Suprapubic skin (tissue), 4 donors: ENCODE measurements around the gene RNF13. TPM values are rescaled to one million over a fixed set of nuclear protein-coding genes. Genes with fewer than 3 reads are reported as not detected.

Source experiments
- DNase-seq, 2 donors: peaks; one replicate each; pipeline ENCODE4 v3.0.0-alpha.2; 2019; ENCODE audit warnings: low spot score in 2 of 2
- H3K27ac ChIP-seq: fragments of 200-600 bp; sonication (generic); one replicate; pipeline ENCODE4 v1.5.1; 2019
- H3K27me3 ChIP-seq: fragments of 200-600 bp; sonication (generic); one replicate; pipeline ENCODE4 v1.5.1; 2019
- H3K36me3 ChIP-seq: fragments of 200-600 bp; sonication (generic); one replicate; pipeline ENCODE4 v1.5.1; 2019
- H3K4me1 ChIP-seq: fragments of 200-600 bp; sonication (generic); one replicate; pipeline ENCODE4 v1.5.1; 2019
- H3K4me3 ChIP-seq: fragments of 200-600 bp; sonication (generic); one replicate; pipeline ENCODE4 v1.5.1; 2019; ENCODE audit warnings: mild to moderate bottlenecking
- H3K9me3 ChIP-seq: fragments of 200-600 bp; sonication (generic); one replicate; pipeline ENCODE4 v1.5.1; 2019
- CTCF ChIP-seq, 2 donors: fragments of 200-600 bp in 1 of 2; fragments of 450-650 bp in 1 of 2; sonication (generic) in 1 of 2; IDR thresholded peaks; one replicate each; pipeline ENCODE4 v1.5.1; 2016 to 2019; ENCODE audit warnings: antibody characterized with exemption in 2 of 2, mild to moderate bottlenecking in 1 of 2, moderate library complexity in 1 of 2
- EP300 ChIP-seq: sonication (generic); formaldehyde crosslinking; IDR thresholded peaks from one replicate; pipeline ENCODE4 v1.6.1; 2017; ENCODE audit warnings: antibody characterized with exemption
- POLR2A ChIP-seq, 2 donors: fragments of 450-650 bp; IDR thresholded peaks; one replicate each; pipeline ENCODE4 v1.6.1; 2017; ENCODE audit warnings: antibody characterized with exemption in 2 of 2, mild to moderate bottlenecking in 2 of 2, moderate library complexity in 2 of 2
- POLR2AphosphoS5 ChIP-seq, 3 donors: sonication (generic); formaldehyde crosslinking; IDR thresholded peaks; one replicate each; pipeline ENCODE4 v1.6.1; 2017; ENCODE audit warnings: antibody characterized with exemption in 3 of 3
- WGBS: methylation state at CpG from one replicate; pipeline ENCODE4 v1.1.5; 2018; 5-methylcytosine and 5-hydroxymethylcytosine counted together
- total RNA-seq, 4 donors: library from RNA; depleted of rRNA; stranded (reverse); fragments of >200 nt; gene quantifications; one replicate each; pipeline ENCODE4 v1.1.0, GENCODE V29; 2016

Gene RNF13, protein sequence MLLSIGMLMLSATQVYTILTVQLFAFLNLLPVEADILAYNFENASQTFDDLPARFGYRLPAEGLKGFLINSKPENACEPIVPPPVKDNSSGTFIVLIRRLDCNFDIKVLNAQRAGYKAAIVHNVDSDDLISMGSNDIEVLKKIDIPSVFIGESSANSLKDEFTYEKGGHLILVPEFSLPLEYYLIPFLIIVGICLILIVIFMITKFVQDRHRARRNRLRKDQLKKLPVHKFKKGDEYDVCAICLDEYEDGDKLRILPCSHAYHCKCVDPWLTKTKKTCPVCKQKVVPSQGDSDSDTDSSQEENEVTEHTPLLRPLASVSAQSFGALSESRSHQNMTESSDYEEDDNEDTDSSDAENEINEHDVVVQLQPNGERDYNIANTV
- 10 to 100 TPM; 52.1 to 78.9 (median 73.7) TPM for total RNA-seq

GRCh38 chr3:149812606-149813366 lies at the start of gene RNF13:
Gene RNF13 (plus strand): TSS chr3:149813215. CDS start chr3:149846027, 32,812 bp downstream.
- 0% methylated on average over 7 of the region's 56 CpGs for WGBS
- Histone ChIP-seq H3K27ac (peak within 1 kb of the TSS; percentile 100), H3K36me3 (no peaks in the 10 kb centered on the region), H3K4me1 (peaks cover 56% of the 10 kb centered on the region), H3K4me3 (peak within 1 kb of the TSS; percentile 85), H3K27me3 (no peaks in the 10 kb centered on the region), H3K9me3 (no peaks in the 10 kb centered on the region)
- TF ChIP-seq CTCF (IDR thresholded peaks at IDR 0.05) (no peak), EP300 (no peak), POLR2A (IDR thresholded peaks at IDR 0.05) (peak; percentile 63 to 81), POLR2AphosphoS5 (IDR thresholded peaks at IDR 0.05) (peak in 2 of 3 donors; percentile 19 to 84)
- peak; percentile 98 to 99 for DNase-seq

GRCh38 chr3:149763565-149764195 lies 49.3 kb upstream of the RNF13 start:
- no peak overlapping the region for H3K27ac ChIP-seq
- peaks cover 32% of the 10 kb centered on the region for H3K27me3 ChIP-seq
- no peak overlapping the region for H3K4me3 ChIP-seq
- 75% methylated on average over 3 of the region's 3 CpGs for WGBS
- no peaks in the 10 kb centered on the region for H3K9me3 ChIP-seq
- no peak for DNase-seq
- no peaks in the 10 kb centered on the region for H3K4me1 ChIP-seq
- no peak for TF ChIP-seq POLR2AphosphoS5 (IDR thresholded peaks at IDR 0.05)
- TF ChIP-seq CTCF (IDR thresholded peaks at IDR 0.05) = no peak
- TF ChIP-seq EP300 = no peak
- TF ChIP-seq POLR2A (IDR thresholded peaks at IDR 0.05) = no peak
- no peaks in the 10 kb centered on the region for H3K36me3 ChIP-seq

GRCh38 chr3:149764302-149764701 lies 48.7 kb upstream of the RNF13 start:
- no peak overlapping the region for H3K4me3 ChIP-seq
- no peaks in the 10 kb centered on the region for H3K4me1 ChIP-seq
- no peak for DNase-seq
- H3K9me3 ChIP-seq = no peaks in the 10 kb centered on the region
- 62% methylated on average over 1 of the region's 1 CpG for WGBS
- no peak overlapping the region for H3K27ac ChIP-seq
- H3K36me3 ChIP-seq = no peaks in the 10 kb centered on the region
- TF ChIP-seq POLR2A (IDR thresholded peaks at IDR 0.05) = no peak
- no peak for TF ChIP-seq CTCF (IDR thresholded peaks at IDR 0.05)
- TF ChIP-seq EP300 = no peak
- no peak for TF ChIP-seq POLR2AphosphoS5 (IDR thresholded peaks at IDR 0.05)
- H3K27me3 ChIP-seq = peaks cover 32% of the 10 kb centered on the region

DNA sequence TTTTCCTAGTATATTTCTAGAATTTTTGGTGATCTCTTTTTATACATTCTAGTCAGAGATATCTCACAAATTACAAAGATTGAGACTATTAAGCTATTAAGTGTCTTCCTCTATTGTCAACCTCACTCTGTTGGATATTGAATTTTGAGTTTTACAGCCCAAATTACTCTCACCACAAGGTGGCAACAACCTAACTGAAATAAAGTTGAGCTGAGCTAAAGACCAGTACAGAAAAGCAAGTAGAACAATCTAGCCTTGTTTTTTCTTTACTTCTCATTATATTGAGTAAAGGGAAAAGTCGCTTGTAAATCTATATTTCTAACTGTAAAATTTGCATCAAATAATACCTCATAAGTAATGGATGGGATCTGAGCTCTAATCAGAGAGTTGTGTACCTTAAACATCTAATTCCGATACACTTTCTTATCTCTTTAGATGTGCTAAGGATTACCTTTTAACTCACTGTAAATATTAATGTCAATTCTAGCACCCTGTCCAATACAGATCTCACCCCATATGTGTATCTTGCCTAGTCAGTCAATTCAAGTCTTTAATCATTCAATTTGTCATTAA lies 47.2 kb upstream of the RNF13 start:
- no peaks in the 10 kb centered on the region for H3K9me3 ChIP-seq
- TF ChIP-seq POLR2A (IDR thresholded peaks at IDR 0.05) = no peak
- peak in 1 of 2 donors; percentile 15 for TF ChIP-seq CTCF (IDR thresholded peaks at IDR 0.05)
- TF ChIP-seq POLR2AphosphoS5 (IDR thresholded peaks at IDR 0.05) = no peak
- TF ChIP-seq EP300 = no peak
- H3K4me3 ChIP-seq = no peak overlapping the region
- H3K27me3 ChIP-seq = peaks cover 26% of the 10 kb centered on the region
- no peak overlapping the region for H3K27ac ChIP-seq
- DNase-seq = no peak
- H3K36me3 ChIP-seq = no peaks in the 10 kb centered on the region
- no peaks in the 10 kb centered on the region for H3K4me1 ChIP-seq
- 64% methylated on average over 2 of the region's 2 CpGs for WGBS
